Measurements from ENCODE around the gene PLEKHG5. TPM values are rescaled to one million over a fixed set of nuclear protein-coding genes. Genes with fewer than 3 reads are reported as not detected.

PLEKHG5 gene
- total RNA-seq, 1 experiment from 2014 or later = 4.9 TPM

GRCh38 chr1:6424619-6425593, 66.6 kb downstream of the PLEKHG5 start, which contains the start of gene ESPN:
Gene ESPN, plus strand, starts transcription at chr1:6424776. Its CDS starts 180 bp downstream, at chr1:6424956.
- DNase-seq (ENCODE audit: low read depth) = no peak
- in situ Hi-C loops (cut with HindIII; ENCODE audit: low pct_unique_long_range_greater_than_20kb, low sequenced_read_pairs) = no loop called here

- DNase-seq (ENCODE audit: low read depth) = no peak
- in situ Hi-C loops (cut with HindIII; ENCODE audit: low pct_unique_long_range_greater_than_20kb, low sequenced_read_pairs) = no loop called here
These were observed 67.4 kb downstream of the PLEKHG5 start for GRCh38 chr1:6424000-6424565.

- in situ Hi-C loops (cut with HindIII; ENCODE audit: low pct_unique_long_range_greater_than_20kb, low sequenced_read_pairs) = no loop called here
- DNase-seq (ENCODE audit: low read depth) = peak; percentile 58
These were observed 68.0 kb downstream of the PLEKHG5 start for GRCh38 chr1:6423321-6423999.

- in situ Hi-C loops (cut with HindIII; ENCODE audit: low pct_unique_long_range_greater_than_20kb, low sequenced_read_pairs) = no loop called here
- no peak for DNase-seq (ENCODE audit: low read depth)
These were observed 70.2 kb downstream of the PLEKHG5 start for GRCh38 chr1:6421266-6421665.

GRCh38 chr1:6420454-6421042, 70.9 kb downstream of the PLEKHG5 start:
- in situ Hi-C loops (cut with HindIII; ENCODE audit: low pct_unique_long_range_greater_than_20kb, low sequenced_read_pairs) = no loop called here
- no peak for DNase-seq (ENCODE audit: low read depth)

GRCh38 chr1:6419804-6420453, 71.5 kb downstream of the PLEKHG5 start, which contains the start of gene HES2:
Gene HES2, minus strand, starts transcription at chr1:6419919. Its CDS starts 99 bp downstream, at chr1:6419820.
- in situ Hi-C loops (cut with HindIII; ENCODE audit: low pct_unique_long_range_greater_than_20kb, low sequenced_read_pairs) = no loop called here
- no peak for DNase-seq (ENCODE audit: low read depth)

GRCh38 chr1:6419397-6419803, 72.1 kb downstream of the PLEKHG5 start:
- DNase-seq (ENCODE audit: low read depth) = no peak

GRCh38 chr1:6418668-6419396, 72.6 kb downstream of the PLEKHG5 start:
- no peak for DNase-seq (ENCODE audit: low read depth)
- in situ Hi-C loops (cut with HindIII; ENCODE audit: low pct_unique_long_range_greater_than_20kb, low sequenced_read_pairs) = no loop called here

More at GRCh38 chr1:6419397-6419803, 72.1 kb downstream of the PLEKHG5 start:
- in situ Hi-C loops (cut with HindIII; ENCODE audit: low pct_unique_long_range_greater_than_20kb, low sequenced_read_pairs) = no loop called here

GRCh38 chr1:6417961-6418667, 73.4 kb downstream of the PLEKHG5 start:
- in situ Hi-C loops (cut with HindIII; ENCODE audit: low pct_unique_long_range_greater_than_20kb, low sequenced_read_pairs) = no loop called here
- DNase-seq (ENCODE audit: low read depth) = no peak

Other genes starting within 250 kb of the PLEKHG5 start
- not detected in 2 replicates for gene HES3, start 247.5 kb downstream of the PLEKHG5 start, total RNA-seq (2014; rRNA removed; shearing (Covaris generic); ENCODE audit: low replicate concordance)
- gene GPR153, start 230.6 kb downstream of the PLEKHG5 start, total RNA-seq (2014; rRNA removed; shearing (Covaris generic); ENCODE audit: low replicate concordance) = 2.4 and 2.9 TPM in 2 replicates
- gene ACOT7, start 97.9 kb downstream of the PLEKHG5 start, total RNA-seq (2014; rRNA removed; shearing (Covaris generic); ENCODE audit: low replicate concordance) = 145 and 177 TPM in 2 replicates
- 1.5 and 1.8 TPM in 2 replicates for gene HES2, start 71.7 kb downstream of the PLEKHG5 start, total RNA-seq (2014; rRNA removed; shearing (Covaris generic); ENCODE audit: low replicate concordance)
- gene ESPN, start 66.9 kb downstream of the PLEKHG5 start, total RNA-seq (2014; rRNA removed; shearing (Covaris generic); ENCODE audit: low replicate concordance) = 4.8 and 6.9 TPM in 2 replicates
- gene TNFRSF25, start 25.5 kb downstream of the PLEKHG5 start, total RNA-seq (2014; rRNA removed; shearing (Covaris generic); ENCODE audit: low replicate concordance) = 1.8 and 4.3 TPM in 2 replicates
- 11.2 and 25.5 TPM in 2 replicates for gene NOL9, start 62.8 kb upstream of the PLEKHG5 start, total RNA-seq (2014; rRNA removed; shearing (Covaris generic); ENCODE audit: low replicate concordance)
- gene TAS1R1, start 63.6 kb upstream of the PLEKHG5 start, total RNA-seq (2014; rRNA removed; shearing (Covaris generic); ENCODE audit: low replicate concordance) = not detected in 2 replicates
- 12.0 and 36.7 TPM in 2 replicates for gene ZBTB48, start 88.3 kb upstream of the PLEKHG5 start, total RNA-seq (2014; rRNA removed; shearing (Covaris generic); ENCODE audit: low replicate concordance)
- 36.3 and 38.2 TPM in 2 replicates for gene KLHL21, start 111.2 kb upstream of the PLEKHG5 start, total RNA-seq (2014; rRNA removed; shearing (Covaris generic); ENCODE audit: low replicate concordance)
- 11.0 and 12.6 TPM in 2 replicates for gene PHF13, start 122.1 kb upstream of the PLEKHG5 start, total RNA-seq (2014; rRNA removed; shearing (Covaris generic); ENCODE audit: low replicate concordance)
- 32.9 and 44.6 TPM in 2 replicates for gene THAP3, start 133.2 kb upstream of the PLEKHG5 start, total RNA-seq (2014; rRNA removed; shearing (Covaris generic); ENCODE audit: low replicate concordance)
- 34.8 and 36.9 TPM in 2 replicates for gene DNAJC11, start 210.1 kb upstream of the PLEKHG5 start, total RNA-seq (2014; rRNA removed; shearing (Covaris generic); ENCODE audit: low replicate concordance)